Activated T-cell treated with anti-CD3 and anti-CD28 coated beads, Interleukin-2, amount 50 U/mL, for 4 hours (primary cell): ENCODE results near the gene COMT. TPM values are rescaled to one million over a fixed set of nuclear protein-coding genes. Genes with fewer than 3 reads are reported as not detected.

Experiments
- ATAC-seq, 2 donors: fragments of 200-7000 bp; cut with Tn5 transposase; one replicate each; pipeline ENCODE4 v1.10.0; 2021
- DNase-seq: peaks from one replicate; pipeline ENCODE4 v3.0.0-alpha.2; 2020
- H3K27me3 Mint-ChIP-seq: one replicate; pipeline ENCODE4 v1.8.0; 2021; ENCODE audit warnings: low read depth, mixed read lengths
- H3K36me3 Mint-ChIP-seq: one replicate; pipeline ENCODE4 v1.8.0; 2022; ENCODE audit warnings: mixed read lengths; ENCODE audit not compliant: insufficient read depth
- H3K4me1 Mint-ChIP-seq: one replicate; pipeline ENCODE4 v1.8.0; 2021; ENCODE audit warnings: low read depth, mixed read lengths
- H3K4me3 Mint-ChIP-seq: one replicate; pipeline ENCODE4 v1.8.0; 2021; ENCODE audit warnings: mild to moderate bottlenecking, moderate library complexity, mixed read lengths
- H3K9me3 Mint-ChIP-seq: one replicate; pipeline ENCODE4 v1.8.0; 2021; ENCODE audit warnings: mixed read lengths
- total RNA-seq, 3 donors: library from RNA; stranded (reverse); gene quantifications; one replicate each; pipeline ENCODE4 v1.2.1, GENCODE V29; 2021

The COMT gene
- total RNA-seq, 3 donors from 2014 or later = 95.0 to 118 (median 95.5) TPM

DNA sequence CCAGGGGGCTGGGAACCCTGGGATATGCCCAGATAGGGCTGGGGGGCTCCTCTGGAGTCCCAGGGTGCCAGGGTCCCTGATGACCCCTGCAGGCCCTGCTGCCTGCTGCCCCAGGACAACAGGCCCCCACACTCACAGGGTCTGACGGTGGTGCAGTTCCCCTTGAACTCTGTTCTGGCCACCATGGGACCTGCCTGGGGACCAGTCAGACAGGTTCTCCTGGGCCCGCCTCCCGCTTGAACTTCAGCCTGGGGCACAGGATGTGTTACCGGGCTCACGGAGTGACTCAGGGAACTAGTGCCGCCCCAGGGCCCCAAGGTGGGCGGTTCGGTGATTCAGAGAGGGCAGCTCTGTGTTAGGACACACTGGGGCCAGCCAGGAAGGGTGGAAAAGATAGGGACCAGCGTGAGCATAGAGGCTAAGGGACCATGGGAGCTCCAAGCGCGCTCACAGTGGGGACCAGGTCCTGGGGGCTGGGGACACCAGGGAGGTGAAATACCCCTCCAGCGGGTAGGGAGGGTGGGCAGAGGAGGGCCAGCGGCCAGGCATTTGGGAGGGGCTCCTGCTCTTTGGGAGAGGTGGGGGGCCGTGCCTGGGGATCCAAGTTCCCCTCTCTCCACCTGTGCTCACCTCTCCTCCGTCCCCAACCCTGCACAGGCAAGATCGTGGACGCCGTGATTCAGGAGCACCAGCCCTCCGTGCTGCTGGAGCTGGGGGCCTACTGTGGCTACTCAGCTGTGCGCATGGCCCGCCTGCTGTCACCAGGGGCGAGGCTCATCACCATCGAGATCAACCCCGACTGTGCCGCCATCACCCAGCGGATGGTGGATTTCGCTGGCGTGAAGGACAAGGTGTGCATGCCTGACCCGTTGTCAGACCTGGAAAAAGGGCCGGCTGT lies 21.6 kb downstream of the COMT start:
- ATAC-seq = peak in 1 of 2 donors; percentile 59

DNA sequence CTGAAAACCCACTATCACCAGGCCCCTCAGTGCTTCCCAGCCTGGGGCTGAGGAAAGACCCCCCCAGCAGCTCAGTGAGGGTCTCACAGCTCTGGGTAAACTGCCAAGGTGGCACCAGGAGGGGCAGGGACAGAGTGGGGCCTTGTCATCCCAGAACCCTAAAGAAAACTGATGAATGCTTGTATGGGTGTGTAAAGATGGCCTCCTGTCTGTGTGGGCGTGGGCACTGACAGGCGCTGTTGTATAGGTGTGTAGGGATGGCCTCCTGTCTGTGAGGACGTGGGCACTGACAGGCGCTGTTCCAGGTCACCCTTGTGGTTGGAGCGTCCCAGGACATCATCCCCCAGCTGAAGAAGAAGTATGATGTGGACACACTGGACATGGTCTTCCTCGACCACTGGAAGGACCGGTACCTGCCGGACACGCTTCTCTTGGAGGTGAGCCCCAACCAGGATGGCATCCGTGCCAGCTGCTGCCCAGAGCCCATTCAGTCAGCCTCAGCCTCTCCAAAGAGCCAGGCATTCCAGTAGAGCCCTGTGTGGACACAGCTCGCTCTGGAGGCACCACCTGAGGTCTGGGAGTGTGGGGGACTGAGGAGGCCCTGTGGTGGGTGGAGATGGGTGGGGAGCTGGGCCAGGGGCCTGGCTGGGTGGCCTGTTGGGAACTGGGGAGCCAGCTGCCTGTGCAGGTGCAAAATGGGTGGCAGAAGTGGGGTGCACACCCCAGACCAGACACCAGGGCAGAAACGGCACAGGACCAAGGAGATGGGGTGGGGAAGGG lies 22.5 kb downstream of the COMT start:
- Mint-ChIP-seq H3K4me3 (no peak overlapping the region), H3K9me3 (no peaks in the 10 kb centered on the region), H3K36me3 (peaks cover 5% of the 10 kb centered on the region), H3K4me1 (peaks cover 3% of the 10 kb centered on the region), H3K27me3 (no peaks in the 10 kb centered on the region)
- ATAC-seq (no peak), DNase-seq (no peak)

More for the DNA sequence above, 21.6 kb downstream of the COMT start:
- Mint-ChIP-seq H3K4me3 (no peak overlapping the region), H3K36me3 (peaks cover 3% of the 10 kb centered on the region), H3K4me1 (peaks cover 3% of the 10 kb centered on the region), H3K9me3 (no peaks in the 10 kb centered on the region), H3K27me3 (no peaks in the 10 kb centered on the region)
- no peak for DNase-seq

DNA sequence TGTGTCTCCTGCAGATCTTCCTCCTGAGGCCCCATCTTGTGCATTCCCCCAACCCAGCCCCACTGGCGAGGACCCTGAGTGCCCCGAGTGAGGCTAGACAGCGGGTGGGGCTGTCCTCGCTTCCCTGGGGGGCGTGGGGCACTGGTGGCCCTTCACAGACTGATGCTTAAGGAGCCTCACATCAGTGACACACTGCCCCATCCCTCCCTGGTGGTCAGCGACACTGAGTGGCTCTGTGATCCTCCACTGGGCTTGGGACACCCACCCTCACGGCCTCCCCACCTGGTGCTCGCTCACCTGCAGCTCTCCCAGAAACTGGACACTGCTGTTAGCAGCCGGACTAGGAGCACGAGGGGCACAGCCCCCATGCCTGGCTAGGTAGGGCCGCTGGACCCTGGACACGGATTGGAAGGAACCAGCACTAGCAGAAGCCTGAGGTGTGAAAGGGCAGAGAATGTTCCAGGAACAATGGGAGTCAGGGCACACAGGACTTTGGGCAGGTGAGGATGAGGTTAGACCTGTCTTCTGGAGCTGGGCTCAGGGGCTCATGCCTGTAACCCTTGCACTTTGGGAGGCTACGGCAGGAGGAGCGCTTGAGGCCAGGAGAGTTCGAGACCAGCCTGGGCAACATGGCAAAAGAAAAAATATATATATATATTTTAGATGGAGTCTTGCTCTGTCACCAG lies 23.3 kb downstream of the COMT start:
- no peak for DNase-seq
- Mint-ChIP-seq H3K4me3 (no peak overlapping the region), H3K27me3 (no peaks in the 10 kb centered on the region), H3K9me3 (no peaks in the 10 kb centered on the region), H3K36me3 (peaks cover 5% of the 10 kb centered on the region), H3K4me1 (peaks cover 3% of the 10 kb centered on the region)
- no peak for ATAC-seq

DNA sequence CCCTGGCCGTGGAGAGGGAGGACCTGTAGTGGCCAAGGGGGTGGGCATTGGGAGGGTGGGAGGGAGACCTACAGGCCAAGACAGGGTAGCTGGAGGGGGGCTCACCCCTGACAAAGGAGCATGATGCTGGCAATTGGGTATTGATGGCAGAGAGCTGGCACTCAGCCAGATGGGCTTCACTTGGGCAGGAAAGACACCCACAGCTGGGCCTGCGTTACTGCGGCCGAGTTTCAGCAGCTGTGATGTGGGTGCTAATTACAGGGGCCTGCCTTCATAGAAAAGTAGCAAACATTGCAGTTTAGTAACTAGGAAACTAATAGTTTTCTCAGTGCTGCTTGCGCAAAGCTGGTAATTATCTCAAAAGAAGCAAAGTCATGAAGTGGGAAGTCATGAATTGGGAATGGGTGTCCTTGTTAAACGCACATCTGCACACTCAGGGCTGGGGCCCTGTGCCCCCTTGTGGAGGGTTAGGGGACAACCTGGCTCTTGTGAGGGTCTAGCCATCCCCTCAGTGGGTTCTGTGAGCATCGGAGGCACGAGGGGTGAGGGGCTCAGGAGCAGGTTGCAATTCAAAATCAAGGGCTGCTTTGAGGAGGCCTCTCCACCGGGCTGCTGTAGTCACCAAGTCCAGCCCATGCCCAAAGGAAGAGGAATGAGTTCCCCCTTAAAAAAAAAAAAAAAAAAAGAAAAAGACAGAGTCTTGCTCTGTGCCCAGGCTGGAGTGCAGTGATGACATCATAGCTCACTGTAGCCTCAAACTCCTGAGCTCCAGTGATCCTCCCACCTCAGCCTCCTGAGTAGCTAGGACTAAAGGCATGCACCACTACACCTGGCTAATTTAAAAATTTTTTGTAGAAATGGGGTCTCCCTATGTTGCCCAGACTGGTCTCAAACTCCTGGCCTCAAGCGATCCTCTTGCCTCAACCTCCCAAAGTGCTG lies 24.5 kb downstream of the COMT start:
- ATAC-seq (no peak), DNase-seq (no peak)
- H3K4me3 Mint-ChIP-seq = no peak overlapping the region
- no peaks in the 10 kb centered on the region for H3K9me3 Mint-ChIP-seq
- H3K27me3 Mint-ChIP-seq = no peaks in the 10 kb centered on the region
- H3K36me3 Mint-ChIP-seq = peaks cover 5% of the 10 kb centered on the region
- peaks cover 8% of the 10 kb centered on the region for H3K4me1 Mint-ChIP-seq

DNA sequence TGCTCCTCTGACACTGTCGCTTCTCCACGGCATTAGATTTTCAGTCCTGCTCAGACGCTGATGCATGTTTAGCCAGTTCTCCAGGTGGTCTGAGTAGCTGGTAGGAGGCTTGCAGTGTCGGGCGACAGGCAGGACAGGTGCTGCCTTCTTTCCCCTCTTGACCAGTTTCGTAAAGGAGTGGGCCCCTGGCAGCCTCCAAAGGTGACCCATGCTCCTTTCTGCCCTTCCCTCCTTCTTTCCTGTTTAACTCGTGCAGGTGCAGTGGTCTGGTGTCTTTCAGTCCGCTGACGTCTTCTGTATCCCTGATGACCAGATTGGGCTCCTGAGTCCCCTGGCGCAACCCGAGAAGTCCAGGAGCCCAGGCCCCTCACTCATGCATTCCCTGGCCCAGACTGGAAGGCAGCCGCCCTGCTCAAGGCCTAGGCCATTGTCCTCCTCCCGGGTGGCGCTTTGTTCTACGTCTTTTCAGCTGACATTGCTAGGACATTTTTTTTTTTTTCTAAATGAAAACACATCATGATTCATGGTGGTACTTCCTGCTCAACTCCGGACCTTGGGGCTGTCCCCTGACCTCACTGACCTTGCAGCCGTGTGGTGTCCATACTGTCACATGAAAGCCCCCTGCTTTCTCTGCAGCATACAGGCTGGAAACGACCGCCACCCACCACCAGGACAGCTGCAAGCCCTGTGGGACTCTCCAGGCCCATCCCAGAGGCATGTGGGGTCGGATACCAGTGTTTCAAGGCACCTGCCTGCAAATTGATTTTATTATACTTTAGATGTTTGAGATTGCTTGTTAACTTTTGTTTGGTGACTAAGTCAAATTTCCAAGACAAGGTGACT lies 25.6 kb downstream of the COMT start:
- DNase-seq (no peak), ATAC-seq (no peak)
- Mint-ChIP-seq H3K9me3 (no peaks in the 10 kb centered on the region), H3K4me1 (peaks cover 10% of the 10 kb centered on the region), H3K4me3 (no peak overlapping the region), H3K36me3 (peaks cover 5% of the 10 kb centered on the region), H3K27me3 (no peaks in the 10 kb centered on the region)

DNA sequence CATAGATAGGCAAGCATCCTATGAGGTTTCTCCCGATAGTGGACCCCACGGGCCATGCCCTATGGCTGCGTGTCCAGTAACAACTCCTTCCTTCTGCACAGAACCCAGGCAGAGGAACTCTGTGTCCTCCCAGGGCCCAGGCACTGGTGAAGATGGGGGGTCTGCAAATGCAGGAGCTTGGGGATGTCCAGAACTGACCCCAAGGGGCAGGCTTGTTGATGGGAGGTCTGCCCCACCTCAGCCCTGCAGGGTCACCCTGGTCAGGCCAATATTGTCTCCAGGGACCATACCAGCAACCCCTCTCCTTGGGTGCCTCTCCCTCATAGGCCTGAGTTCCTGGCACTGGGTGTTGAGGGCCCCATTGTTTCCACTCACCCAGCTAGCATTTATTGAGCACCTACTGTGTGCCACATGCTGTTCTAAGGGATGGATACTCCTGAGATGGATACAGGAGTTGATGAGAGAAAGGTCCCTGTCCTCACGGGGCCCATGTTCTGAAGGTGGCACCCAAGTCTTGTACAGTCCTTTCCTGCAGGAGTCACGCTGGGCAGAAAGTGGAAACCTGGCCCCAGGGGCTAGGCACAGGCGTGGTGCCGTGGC lies 26.4 kb downstream of the COMT start:
- ATAC-seq = no peak
- Mint-ChIP-seq H3K9me3 (no peaks in the 10 kb centered on the region), H3K4me3 (no peak overlapping the region), H3K27me3 (no peaks in the 10 kb centered on the region), H3K36me3 (peaks cover 5% of the 10 kb centered on the region), H3K4me1 (peaks cover 8% of the 10 kb centered on the region)
- DNase-seq = no peak

DNA sequence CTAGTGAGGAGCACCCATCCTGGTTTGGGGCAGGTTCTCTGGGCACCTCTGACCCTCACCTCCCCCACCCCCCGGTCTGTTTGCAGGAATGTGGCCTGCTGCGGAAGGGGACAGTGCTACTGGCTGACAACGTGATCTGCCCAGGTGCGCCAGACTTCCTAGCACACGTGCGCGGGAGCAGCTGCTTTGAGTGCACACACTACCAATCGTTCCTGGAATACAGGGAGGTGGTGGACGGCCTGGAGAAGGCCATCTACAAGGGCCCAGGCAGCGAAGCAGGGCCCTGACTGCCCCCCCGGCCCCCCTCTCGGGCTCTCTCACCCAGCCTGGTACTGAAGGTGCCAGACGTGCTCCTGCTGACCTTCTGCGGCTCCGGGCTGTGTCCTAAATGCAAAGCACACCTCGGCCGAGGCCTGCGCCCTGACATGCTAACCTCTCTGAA lies 26.9 kb downstream of the COMT start:
- DNase-seq (no peak), ATAC-seq (no peak)
- Mint-ChIP-seq H3K4me3 (no peak overlapping the region), H3K36me3 (peaks cover 5% of the 10 kb centered on the region), H3K9me3 (no peaks in the 10 kb centered on the region), H3K4me1 (peaks cover 8% of the 10 kb centered on the region), H3K27me3 (no peaks in the 10 kb centered on the region)

DNA sequence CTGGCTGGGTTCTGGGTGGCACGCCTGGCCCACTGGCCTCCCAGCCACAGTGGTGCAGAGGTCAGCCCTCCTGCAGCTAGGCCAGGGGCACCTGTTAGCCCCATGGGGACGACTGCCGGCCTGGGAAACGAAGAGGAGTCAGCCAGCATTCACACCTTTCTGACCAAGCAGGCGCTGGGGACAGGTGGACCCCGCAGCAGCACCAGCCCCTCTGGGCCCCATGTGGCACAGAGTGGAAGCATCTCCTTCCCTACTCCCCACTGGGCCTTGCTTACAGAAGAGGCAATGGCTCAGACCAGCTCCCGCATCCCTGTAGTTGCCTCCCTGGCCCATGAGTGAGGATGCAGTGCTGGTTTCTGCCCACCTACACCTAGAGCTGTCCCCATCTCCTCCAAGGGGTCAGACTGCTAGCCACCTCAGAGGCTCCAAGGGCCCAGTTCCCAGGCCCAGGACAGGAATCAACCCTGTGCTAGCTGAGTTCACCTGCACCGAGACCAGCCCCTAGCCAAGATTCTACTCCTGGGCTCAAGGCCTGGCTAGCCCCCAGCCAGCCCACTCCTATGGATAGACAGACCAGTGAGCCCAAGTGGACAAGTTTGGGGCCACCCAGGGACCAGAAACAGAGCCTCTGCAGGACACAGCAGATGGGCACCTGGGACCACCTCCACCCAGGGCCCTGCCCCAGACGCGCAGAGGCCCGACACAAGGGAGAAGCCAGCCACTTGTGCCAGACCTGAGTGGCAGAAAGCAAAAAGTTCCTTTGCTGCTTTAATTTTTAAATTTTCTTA lies 27.8 kb downstream of the COMT start:
- ATAC-seq = no peak
- no peak overlapping the region for H3K4me3 Mint-ChIP-seq
- H3K27me3 Mint-ChIP-seq = no peaks in the 10 kb centered on the region
- H3K36me3 Mint-ChIP-seq = peaks cover 5% of the 10 kb centered on the region
- H3K9me3 Mint-ChIP-seq = no peaks in the 10 kb centered on the region
- DNase-seq = no peak
- H3K4me1 Mint-ChIP-seq = peaks cover 8% of the 10 kb centered on the region

DNA sequence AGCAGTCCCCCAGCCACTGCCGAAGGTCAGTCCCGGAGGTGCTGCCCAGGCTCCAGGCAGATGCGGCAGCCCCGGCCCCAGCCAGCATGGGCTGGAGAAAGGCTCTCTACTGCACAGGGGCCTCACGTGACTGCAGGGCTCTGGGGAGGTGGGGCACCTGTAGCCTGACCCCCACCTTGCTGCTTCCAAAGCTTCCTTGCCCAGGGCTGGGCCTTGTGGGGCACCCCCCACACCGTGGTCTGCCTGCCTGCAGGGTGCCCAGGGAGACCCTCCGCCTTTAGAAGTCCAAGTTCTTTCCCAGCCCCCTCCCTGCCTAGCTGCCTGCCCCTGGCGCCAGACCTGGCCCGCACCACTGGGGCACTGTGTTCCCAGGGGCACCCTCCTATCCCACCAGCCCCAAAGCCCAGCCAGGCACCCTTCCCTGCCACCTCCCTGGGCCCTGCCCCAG lies 28.5 kb downstream of the COMT start:
- ATAC-seq = no peak
- H3K9me3 Mint-ChIP-seq = no peaks in the 10 kb centered on the region
- no peaks in the 10 kb centered on the region for H3K27me3 Mint-ChIP-seq
- DNase-seq = no peak
- H3K4me3 Mint-ChIP-seq = no peak overlapping the region
- H3K4me1 Mint-ChIP-seq = peaks cover 9% of the 10 kb centered on the region
- H3K36me3 Mint-ChIP-seq = peaks cover 5% of the 10 kb centered on the region

DNA sequence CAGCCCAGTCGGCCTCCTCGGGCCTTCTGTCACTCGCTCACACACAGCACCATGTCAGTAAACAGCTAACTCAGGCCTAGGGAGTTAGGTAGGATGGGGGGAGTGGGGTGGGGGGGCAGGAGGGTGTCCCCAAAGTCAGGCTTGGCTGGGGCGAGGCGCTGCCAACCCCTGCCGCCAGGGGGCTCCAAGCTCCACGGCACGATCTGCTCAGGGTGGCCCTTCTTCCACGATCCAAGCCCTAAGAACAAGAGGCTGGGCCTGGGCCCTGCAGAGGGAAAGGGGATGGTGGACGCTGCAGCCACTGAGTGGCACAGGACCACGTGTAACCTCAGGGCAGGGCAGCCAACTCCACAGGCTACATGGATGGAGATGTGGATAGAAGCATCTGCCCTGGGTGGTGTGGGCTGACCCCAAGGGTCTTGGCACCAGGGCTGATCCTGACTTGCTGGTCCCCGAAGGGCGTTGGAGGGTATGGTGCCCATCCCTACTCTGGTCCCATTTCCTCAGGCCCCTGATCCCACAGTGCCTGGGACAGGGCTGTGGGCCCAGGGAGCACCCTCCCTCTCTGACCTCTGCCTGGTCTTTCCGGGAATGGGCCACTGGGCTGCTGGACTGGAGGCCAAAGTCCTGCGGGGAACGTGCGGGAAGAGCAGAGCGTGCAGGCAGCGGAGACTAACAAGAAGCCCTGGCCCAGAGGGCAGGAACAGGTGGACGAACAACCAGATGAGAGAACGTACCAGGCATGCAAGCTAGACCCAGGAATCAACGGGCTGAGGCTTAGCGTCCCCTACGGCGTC lies 29.1 kb downstream of the COMT start:
- no peak overlapping the region for H3K4me3 Mint-ChIP-seq
- H3K9me3 Mint-ChIP-seq = no peaks in the 10 kb centered on the region
- peaks cover 9% of the 10 kb centered on the region for H3K4me1 Mint-ChIP-seq
- peaks cover 5% of the 10 kb centered on the region for H3K36me3 Mint-ChIP-seq
- ATAC-seq (peak; percentile 84 to 90), DNase-seq (peak; percentile 82)
- H3K27me3 Mint-ChIP-seq = no peaks in the 10 kb centered on the region

DNA sequence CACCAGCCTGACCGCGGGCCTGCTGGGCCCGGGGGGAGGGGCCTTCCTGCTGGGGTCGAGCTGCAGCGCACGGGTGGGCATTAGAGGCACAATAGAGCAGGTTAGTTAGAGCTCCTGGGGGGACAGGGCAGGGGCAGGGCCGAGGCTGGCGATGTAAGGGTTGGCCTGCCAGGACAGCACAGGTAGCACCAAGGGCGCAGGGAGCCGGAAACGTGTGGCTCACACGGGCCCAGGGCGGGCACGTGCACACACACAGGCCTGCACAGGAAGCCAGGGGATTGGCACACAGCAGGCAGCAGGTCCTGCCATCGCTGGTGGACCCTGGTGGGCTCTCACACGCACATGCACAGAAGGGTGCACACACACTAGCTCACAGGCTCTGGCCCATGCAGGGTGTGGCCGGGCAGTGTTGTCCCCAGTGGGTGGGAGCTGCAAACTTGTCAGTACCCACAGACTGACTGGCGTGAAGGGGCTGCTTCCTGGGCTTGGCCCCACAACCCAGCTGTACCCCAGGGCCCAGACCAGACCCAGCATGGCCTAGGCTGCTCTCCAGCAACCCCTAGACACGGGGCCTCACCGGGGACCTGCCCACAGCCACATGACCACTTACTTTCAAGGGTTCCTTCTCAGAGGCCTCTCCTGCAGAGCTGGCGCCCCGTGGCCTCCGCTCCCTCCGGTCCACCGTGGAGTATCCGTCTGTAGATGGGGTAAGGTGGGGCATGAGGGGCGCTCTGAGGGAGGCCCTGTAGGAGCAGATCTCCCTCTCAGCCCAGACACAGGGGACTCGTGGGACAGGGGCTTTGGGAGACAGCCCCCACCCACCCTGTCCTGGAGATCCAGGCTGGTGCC lies 29.9 kb downstream of the COMT start:
- Mint-ChIP-seq H3K27me3 (peaks cover 2% of the 10 kb centered on the region), H3K4me1 (peaks cover 9% of the 10 kb centered on the region), H3K9me3 (no peaks in the 10 kb centered on the region), H3K36me3 (peaks cover 5% of the 10 kb centered on the region), H3K4me3 (no peak overlapping the region)
- ATAC-seq = peak in 1 of 2 donors; percentile 11
- DNase-seq = no peak
